SU-DHL-6 (cell line): ENCODE measurements around the gene TLR7.

ENCODE experiments used
- EZH2phosphoT487 ChIP-seq: fragments of 200-600 bp; sonication (generic), shearing (Covaris generic); conservative IDR thresholded peaks from 2 replicates; pipeline ENCODE4 v1.6.1; 2018; ENCODE audit warnings: mild to moderate bottlenecking, antibody characterized with exemption, low read length, moderate library complexity, mixed read lengths
- TF ChIP-seq, protein P1 (sequence below): fragments of 200-600 bp; sonication (generic); IDR thresholded peaks from one replicate; pipeline ENCODE4 v1.5.1; 2017; ENCODE audit warnings: antibody characterized with exemption, mild to moderate bottlenecking, low read length, moderate library complexity; ENCODE audit not compliant: insufficient read depth, poor library complexity, severe bottlenecking

DNA sequence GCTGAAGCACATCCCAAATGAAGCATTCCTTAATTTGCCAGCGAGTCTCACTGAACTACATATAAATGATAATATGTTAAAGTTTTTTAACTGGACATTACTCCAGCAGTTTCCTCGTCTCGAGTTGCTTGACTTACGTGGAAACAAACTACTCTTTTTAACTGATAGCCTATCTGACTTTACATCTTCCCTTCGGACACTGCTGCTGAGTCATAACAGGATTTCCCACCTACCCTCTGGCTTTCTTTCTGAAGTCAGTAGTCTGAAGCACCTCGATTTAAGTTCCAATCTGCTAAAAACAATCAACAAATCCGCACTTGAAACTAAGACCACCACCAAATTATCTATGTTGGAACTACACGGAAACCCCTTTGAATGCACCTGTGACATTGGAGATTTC is 54.1 kb downstream of the TLR7 start:
- TF ChIP-seq EZH2phosphoT487: no peak
- TF ChIP-seq, protein P1, sequence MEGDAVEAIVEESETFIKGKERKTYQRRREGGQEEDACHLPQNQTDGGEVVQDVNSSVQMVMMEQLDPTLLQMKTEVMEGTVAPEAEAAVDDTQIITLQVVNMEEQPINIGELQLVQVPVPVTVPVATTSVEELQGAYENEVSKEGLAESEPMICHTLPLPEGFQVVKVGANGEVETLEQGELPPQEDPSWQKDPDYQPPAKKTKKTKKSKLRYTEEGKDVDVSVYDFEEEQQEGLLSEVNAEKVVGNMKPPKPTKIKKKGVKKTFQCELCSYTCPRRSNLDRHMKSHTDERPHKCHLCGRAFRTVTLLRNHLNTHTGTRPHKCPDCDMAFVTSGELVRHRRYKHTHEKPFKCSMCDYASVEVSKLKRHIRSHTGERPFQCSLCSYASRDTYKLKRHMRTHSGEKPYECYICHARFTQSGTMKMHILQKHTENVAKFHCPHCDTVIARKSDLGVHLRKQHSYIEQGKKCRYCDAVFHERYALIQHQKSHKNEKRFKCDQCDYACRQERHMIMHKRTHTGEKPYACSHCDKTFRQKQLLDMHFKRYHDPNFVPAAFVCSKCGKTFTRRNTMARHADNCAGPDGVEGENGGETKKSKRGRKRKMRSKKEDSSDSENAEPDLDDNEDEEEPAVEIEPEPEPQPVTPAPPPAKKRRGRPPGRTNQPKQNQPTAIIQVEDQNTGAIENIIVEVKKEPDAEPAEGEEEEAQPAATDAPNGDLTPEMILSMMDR: no peak
